PC-9 (cell line): Measurements from ENCODE around the gene DNAJC11. TPM values are rescaled to one million over a fixed set of nuclear protein-coding genes. Genes with fewer than 3 reads are reported as not detected.

Experiments
- BruUV-seq: library from RNA; stranded (reverse); fragments of 400-500 nt; replicated peaks from 2 replicates; lab custom pipeline; 2021; lab: Mats Ljungman, UMichigan
- CTCF ChIA-PET: fragments of 300-600 bp; sonication (Branson Sonifier 250); formaldehyde crosslinking; loops from one replicate; lab custom pipeline; 2022; ENCODE audit warnings: antibody characterized with exemption; lab: Charles Lee
- POLR2A ChIA-PET: fragments of 300-600 bp; sonication (Branson Sonifier 250); formaldehyde crosslinking; loops from one replicate; lab custom pipeline; 2022; ENCODE audit warnings: antibody characterized with exemption; ENCODE audit not compliant: unreplicated experiment; lab: Charles Lee
- DNase-seq, 2 experiments: peaks; one replicate each; pipeline versions ENCODE4 v3.0.0 to v3.0.0-alpha.2; 2015 to 2022; ENCODE audit warnings: mixed read lengths in 1 of 2
- H2AFZ ChIP-seq: fragments of 200-600 bp; sonication (generic); 2 replicates; pipeline ENCODE4 v1.8.1; 2017; ENCODE audit warnings: antibody characterized with exemption
- H3F3A ChIP-seq: fragments of 200-600 bp; sonication (generic); 2 replicates; pipeline ENCODE4 v1.8.1; 2017; ENCODE audit warnings: antibody characterized with exemption, mild to moderate bottlenecking, low read depth; ENCODE audit not compliant: insufficient read depth
- H3K27ac ChIP-seq: fragments of 200-600 bp; sonication (generic); 2 replicates; pipeline ENCODE4 v1.6.1; 2016; ENCODE audit warnings: mixed run types
- H3K27me3 ChIP-seq: fragments of 200-600 bp; sonication (generic); 2 replicates; pipeline ENCODE4 v1.6.1; 2016; ENCODE audit warnings: low read depth, mixed run types; ENCODE audit not compliant: insufficient read depth
- H3K36me3 ChIP-seq: fragments of 200-600 bp; sonication (generic); 2 replicates; pipeline ENCODE4 v1.6.1; 2016; ENCODE audit warnings: low read depth, mixed run types
- H3K4me1 ChIP-seq: fragments of 200-600 bp; sonication (generic); replicated peaks from 2 replicates; pipeline ENCODE4 v1.6.1; 2016; ENCODE audit warnings: mixed run types; ENCODE audit not compliant: insufficient read depth
- H3K4me2 ChIP-seq: fragments of 200-600 bp; sonication (generic); 2 replicates; pipeline ENCODE4 v1.6.1; 2017; ENCODE audit warnings: mixed run types
- H3K4me3 ChIP-seq: fragments of 200-600 bp; sonication (generic); 2 replicates; pipeline ENCODE4 v1.6.1; 2016; ENCODE audit warnings: mixed run types
- H3K79me2 ChIP-seq: fragments of 200-600 bp; sonication (generic); 2 replicates; pipeline ENCODE4 v1.6.1; 2017; ENCODE audit warnings: low read depth, mixed run types
- H3K9me2 ChIP-seq: fragments of 200-600 bp; sonication (generic); 2 replicates; pipeline ENCODE4 v1.8.1; 2017; ENCODE audit warnings: mild to moderate bottlenecking; ENCODE audit not compliant: insufficient read depth
- H3K9me3 ChIP-seq: fragments of 200-600 bp; sonication (generic); 2 replicates; pipeline ENCODE4 v1.8.1; 2016; ENCODE audit warnings: low read depth; ENCODE audit not compliant: insufficient read depth
- H4K20me1 ChIP-seq: fragments of 200-600 bp; sonication (generic); 2 replicates; pipeline ENCODE4 v1.8.1; 2017; ENCODE audit not compliant: insufficient read depth
- EZH2 ChIP-seq: fragments of 200-600 bp; sonication (generic); IDR thresholded peaks from 2 replicates; pipeline ENCODE4 v1.8.0; 2017; ENCODE audit warnings: antibody characterized with exemption, low read depth
- intact Hi-C: fragments of 100-400 bp; cut with micrococcal nuclease; formaldehyde crosslinking; loops from one replicate; pipeline ENCODE4 v1.10.0; 2022; ENCODE audit not compliant: unreplicated experiment
- total RNA-seq: library from RNA; stranded (reverse); gene quantifications from 2 replicates; pipeline ENCODE4 v1.2.3, GENCODE V29; 2021
- TF ChIP-seq, protein P1 (sequence below): fragments of 200-600 bp; sonication (generic); conservative IDR thresholded peaks from 2 replicates; pipeline ENCODE4 v1.6.1; 2017; ENCODE audit warnings: mixed run types, antibody characterized with exemption, mild to moderate bottlenecking, moderate library complexity

Gene DNAJC11
- total RNA-seq, 1 experiment from 2014 or later, result 52.8 TPM

DNA sequence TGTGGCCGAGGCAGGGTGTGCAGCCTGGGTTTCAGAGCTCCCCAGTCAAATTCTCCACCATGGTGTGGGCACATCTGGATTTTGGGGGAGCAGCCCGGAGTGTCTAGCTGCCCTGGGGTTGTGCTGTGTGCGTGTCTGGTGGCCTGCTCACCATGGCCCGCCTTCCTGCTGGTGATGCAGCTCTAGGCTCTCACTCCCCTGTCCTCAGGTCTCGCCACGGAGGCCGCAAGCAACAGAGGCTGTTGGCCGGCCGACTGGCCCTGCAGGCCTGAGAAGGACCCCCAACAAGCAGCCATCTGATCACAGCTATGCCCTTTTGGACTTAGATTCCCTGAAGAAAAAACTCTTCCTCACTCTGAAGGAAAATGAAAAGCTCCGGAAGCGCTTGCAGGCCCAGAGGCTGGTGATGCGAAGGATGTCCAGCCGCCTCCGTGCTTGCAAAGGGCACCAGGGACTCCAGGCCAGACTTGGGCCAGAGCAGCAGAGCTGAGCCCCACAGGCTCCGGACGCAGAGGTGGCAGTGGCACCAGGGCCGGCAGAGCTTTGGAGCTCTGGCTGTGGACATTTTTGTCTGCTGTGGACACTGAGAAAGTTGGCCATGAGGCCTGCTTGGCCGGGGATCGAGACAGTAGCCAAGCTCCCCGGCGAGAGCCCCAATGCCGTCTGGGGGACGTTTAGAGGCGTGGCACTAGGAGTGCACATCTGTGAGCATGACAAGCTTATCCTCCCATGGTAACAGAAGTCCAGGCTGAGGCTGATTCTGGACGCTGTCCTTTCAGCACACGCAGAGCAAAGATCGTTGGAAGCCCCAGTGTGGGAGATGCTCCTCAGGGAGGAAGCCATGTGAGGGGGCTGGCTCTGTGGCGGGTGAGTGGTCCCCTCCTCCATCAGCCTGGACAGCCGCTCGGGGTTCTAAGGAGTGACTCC is 68.8 kb downstream of the DNAJC11 start:
- ChIA-PET POLR2A (no interaction called here), CTCF (no interaction called here)
- intact Hi-C loops, result no loop called here
- Histone ChIP-seq H3K27ac (no peak overlapping the region), H3K4me1 (no peaks in the 10 kb centered on the region), H3K36me3 (no peaks in the 10 kb centered on the region), H3K9me3 (no peaks in the 10 kb centered on the region), H3K27me3 (no peaks in the 10 kb centered on the region), H3K79me2 (no peaks in the 10 kb centered on the region), H2AFZ (no peak overlapping the region), H3F3A (no peaks in the 10 kb centered on the region), H3K4me3 (no peak overlapping the region), H3K9me2 (no peaks in the 10 kb centered on the region), H3K4me2 (no peak overlapping the region), H4K20me1 (no peaks in the 10 kb centered on the region)
- no peak for TF ChIP-seq EZH2
- TF ChIP-seq, protein P1, sequence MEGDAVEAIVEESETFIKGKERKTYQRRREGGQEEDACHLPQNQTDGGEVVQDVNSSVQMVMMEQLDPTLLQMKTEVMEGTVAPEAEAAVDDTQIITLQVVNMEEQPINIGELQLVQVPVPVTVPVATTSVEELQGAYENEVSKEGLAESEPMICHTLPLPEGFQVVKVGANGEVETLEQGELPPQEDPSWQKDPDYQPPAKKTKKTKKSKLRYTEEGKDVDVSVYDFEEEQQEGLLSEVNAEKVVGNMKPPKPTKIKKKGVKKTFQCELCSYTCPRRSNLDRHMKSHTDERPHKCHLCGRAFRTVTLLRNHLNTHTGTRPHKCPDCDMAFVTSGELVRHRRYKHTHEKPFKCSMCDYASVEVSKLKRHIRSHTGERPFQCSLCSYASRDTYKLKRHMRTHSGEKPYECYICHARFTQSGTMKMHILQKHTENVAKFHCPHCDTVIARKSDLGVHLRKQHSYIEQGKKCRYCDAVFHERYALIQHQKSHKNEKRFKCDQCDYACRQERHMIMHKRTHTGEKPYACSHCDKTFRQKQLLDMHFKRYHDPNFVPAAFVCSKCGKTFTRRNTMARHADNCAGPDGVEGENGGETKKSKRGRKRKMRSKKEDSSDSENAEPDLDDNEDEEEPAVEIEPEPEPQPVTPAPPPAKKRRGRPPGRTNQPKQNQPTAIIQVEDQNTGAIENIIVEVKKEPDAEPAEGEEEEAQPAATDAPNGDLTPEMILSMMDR, result no peak
- no TSS peak for BruUV-seq
- no peak for DNase-seq

DNA sequence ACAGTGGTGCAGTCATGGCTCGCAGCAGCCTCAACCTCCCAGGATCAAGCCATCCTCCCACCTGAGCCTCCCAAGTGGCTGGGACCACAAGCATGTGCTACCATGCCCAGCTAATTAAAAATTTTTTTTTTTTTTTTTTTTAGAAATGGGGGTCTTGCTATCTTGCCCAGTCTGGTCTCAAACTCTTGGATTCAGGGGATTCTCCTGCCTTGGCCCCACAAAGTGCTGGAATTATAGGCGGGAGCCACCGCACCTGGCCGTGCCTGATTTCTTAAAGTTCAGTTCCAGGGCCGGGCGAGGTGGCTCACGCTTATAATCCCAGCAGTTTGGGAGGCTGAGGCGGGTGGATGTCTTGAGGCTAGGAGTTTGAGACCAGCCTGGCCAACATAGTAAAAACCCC is 70.6 kb downstream of the DNAJC11 start:
- Histone ChIP-seq H3K27ac (no peak overlapping the region), H3K79me2 (0 out of 2 replicates have a peak, but pooled peaks cover 9% of the 10 kb centered on the region), H4K20me1 (no peaks in the 10 kb centered on the region), H3K27me3 (no peaks in the 10 kb centered on the region), H3K9me2 (no peaks in the 10 kb centered on the region), H3K4me3 (no peak overlapping the region), H3K4me2 (no peak overlapping the region), H3K4me1 (0 out of 2 replicates have a peak, but pooled peaks cover 4% of the 10 kb centered on the region), H2AFZ (no peak overlapping the region), H3K36me3 (no peaks in the 10 kb centered on the region), H3F3A (no peaks in the 10 kb centered on the region), H3K9me3 (no peaks in the 10 kb centered on the region)
- intact Hi-C loops, result no loop called here
- DNase-seq, result no peak
- ChIA-PET CTCF (no interaction called here), POLR2A (no interaction called here)
- TF ChIP-seq, protein P1, result no peak
- TF ChIP-seq EZH2, result no peak
- BruUV-seq, result no TSS peak

DNA sequence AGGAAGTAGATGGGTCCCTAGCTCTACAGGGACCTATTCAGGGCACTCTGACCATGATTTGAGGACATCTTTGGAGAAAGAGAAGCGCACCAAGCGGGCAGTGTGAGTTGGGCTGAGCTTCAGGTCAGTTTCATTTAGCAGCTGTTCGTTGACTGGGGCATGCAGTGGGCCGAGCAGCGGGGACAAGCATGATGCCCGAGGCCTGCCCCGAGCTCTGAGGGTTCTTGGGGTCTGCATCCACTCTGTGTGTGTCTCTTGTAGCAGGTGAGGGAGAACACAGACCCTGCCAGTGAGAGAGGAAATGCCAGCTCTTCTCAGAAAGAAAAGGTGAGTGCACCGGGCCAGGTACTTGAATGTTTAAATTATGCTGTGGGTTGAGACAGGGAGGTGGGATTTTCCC is 71.6 kb downstream of the DNAJC11 start:
- Histone ChIP-seq H3K36me3 (no peaks in the 10 kb centered on the region), H4K20me1 (no peaks in the 10 kb centered on the region), H3K4me2 (no peak overlapping the region), H3K27me3 (no peaks in the 10 kb centered on the region), H3K4me3 (no peak overlapping the region), H3K4me1 (0 out of 2 replicates have a peak, but pooled peaks cover 4% of the 10 kb centered on the region), H3K9me2 (no peaks in the 10 kb centered on the region), H3K79me2 (0 out of 2 replicates have a peak, but pooled peaks cover 14% of the 10 kb centered on the region), H3F3A (no peaks in the 10 kb centered on the region), H3K9me3 (no peaks in the 10 kb centered on the region), H2AFZ (no peak overlapping the region), H3K27ac (no peak overlapping the region)
- CTCF ChIA-PET, result interaction anchor here (1.1 kb wide), 1 partner anchor 30 kb away, joined by 3 read pairs; no protein-coding TSS in a partner anchor
- DNase-seq, result no peak
- no TSS peak for BruUV-seq
- intact Hi-C loops, result no loop called here
- TF ChIP-seq, protein P1, result no peak
- POLR2A ChIA-PET, result no interaction called here
